ENCODE results near the gene ZBTB16.

Gene ZBTB16

DNA sequence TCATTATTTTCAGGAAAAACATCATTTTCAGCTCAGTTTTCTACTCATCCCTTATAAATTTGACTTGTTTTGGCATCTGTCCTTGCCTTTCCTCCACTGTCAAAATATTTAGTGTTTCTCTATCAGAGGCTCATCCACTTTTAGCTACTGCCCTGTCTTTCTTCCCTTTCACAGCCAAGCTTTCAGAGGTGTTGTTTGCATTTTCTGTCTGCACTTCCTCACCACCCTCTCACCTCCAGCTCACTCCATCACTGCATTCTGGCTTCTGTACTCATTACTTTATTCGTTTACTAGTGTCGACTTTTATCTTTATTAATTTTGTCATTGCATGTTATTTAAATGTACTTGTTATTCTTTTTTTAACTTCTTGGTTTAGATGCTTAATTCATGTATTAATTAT, 210.0 kb downstream of the ZBTB16 start:
- no peak overlapping the region for H3K4me3 ChIP-seq (ENCODE audit: low read depth in 1 of 2, low read length in 2 of 2)
- H3K36me3 ChIP-seq (ENCODE audit: insufficient read depth, low read length): no peaks in the 10 kb centered on the region
- no peak for ATAC-seq (ENCODE audit: insufficient read depth, low read depth)
- peaks cover 13% of the 10 kb centered on the region for H3K27me3 ChIP-seq (ENCODE audit: insufficient read depth, low read length, poor library complexity)
- no peak overlapping the region for H3K9ac ChIP-seq (ENCODE audit: low read depth, low read length)
- H2AFZ ChIP-seq (ENCODE audit: low read depth, low read length): no peak overlapping the region
- H3K79me2 ChIP-seq (ENCODE audit: insufficient read depth, low read length): no peaks in the 10 kb centered on the region
- H3K27ac ChIP-seq (ENCODE audit: low read length): no peak overlapping the region
- TF ChIP-seq EZH2 (IDR thresholded peaks at IDR 0.05; ENCODE audit: borderline replicate concordance, low read depth, low read length, severe bottlenecking) (no peak), CTCF (IDR thresholded peaks at IDR 0.05; ENCODE audit: borderline replicate concordance, extremely low read depth, low read length, poor library complexity, severe bottlenecking) (no peak)
- H3K4me1 ChIP-seq (ENCODE audit: insufficient read depth, low read length): no peaks in the 10 kb centered on the region
- no peak overlapping the region for H3K4me2 ChIP-seq (ENCODE audit: insufficient read depth, low read length)
- H3K9me3 ChIP-seq (ENCODE audit: insufficient read depth, low read length, severe bottlenecking): no peaks in the 10 kb centered on the region
- no peaks in the 10 kb centered on the region for H4K20me1 ChIP-seq (ENCODE audit: insufficient read depth, low read length)
- DNase-seq: no peak

DNA sequence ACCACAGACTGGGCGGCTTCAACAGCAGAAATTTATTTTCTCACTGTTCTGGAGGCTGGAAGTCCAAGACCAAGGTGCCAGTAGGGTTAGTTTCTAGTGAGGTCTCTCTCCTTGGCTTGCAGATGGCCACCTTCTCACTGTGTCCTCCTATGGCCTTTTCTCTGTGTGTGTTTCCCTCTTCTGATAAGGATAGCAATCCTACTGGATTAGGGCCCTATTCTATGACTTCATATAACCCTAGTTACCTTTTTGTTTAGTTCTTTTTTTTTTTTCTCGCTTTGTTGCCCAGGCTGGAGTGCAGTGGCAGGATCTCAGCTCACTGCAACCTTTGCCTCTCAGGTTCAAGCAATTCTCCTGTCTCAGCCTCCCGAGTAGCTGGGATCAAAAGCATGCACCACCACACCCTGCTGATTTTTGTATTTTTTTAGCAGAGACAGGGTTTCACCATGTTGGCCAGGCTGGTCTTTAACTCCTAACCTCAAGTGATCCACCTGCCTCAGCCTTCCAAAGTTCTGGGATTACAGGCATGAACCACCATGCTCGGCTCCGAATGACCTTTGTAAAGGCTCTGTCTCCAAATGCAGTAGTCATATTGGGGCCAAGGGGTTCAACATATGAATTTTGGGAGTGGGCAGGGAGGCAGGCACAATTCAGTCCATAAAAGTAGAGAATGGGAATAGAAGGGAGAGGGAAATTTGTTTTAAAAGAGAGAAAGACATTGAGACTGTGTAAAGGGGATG, 211.2 kb downstream of the ZBTB16 start:
- no peak overlapping the region for H3K4me3 ChIP-seq (ENCODE audit: low read depth in 1 of 2, low read length in 2 of 2)
- no peak overlapping the region for H2AFZ ChIP-seq (ENCODE audit: low read depth, low read length)
- no peak for TF ChIP-seq EZH2 (IDR thresholded peaks at IDR 0.05; ENCODE audit: borderline replicate concordance, low read depth, low read length, severe bottlenecking)
- TF ChIP-seq CTCF (IDR thresholded peaks at IDR 0.05; ENCODE audit: borderline replicate concordance, extremely low read depth, low read length, poor library complexity, severe bottlenecking): no peak
- peaks cover 15% of the 10 kb centered on the region for H3K27me3 ChIP-seq (ENCODE audit: insufficient read depth, low read length, poor library complexity)
- ATAC-seq (ENCODE audit: insufficient read depth, low read depth): no peak
- H3K9me3 ChIP-seq (ENCODE audit: insufficient read depth, low read length, severe bottlenecking): no peaks in the 10 kb centered on the region
- H3K9ac ChIP-seq (ENCODE audit: low read depth, low read length): no peak overlapping the region
- H4K20me1 ChIP-seq (ENCODE audit: insufficient read depth, low read length): no peaks in the 10 kb centered on the region
- H3K79me2 ChIP-seq (ENCODE audit: insufficient read depth, low read length): no peaks in the 10 kb centered on the region
- H3K4me2 ChIP-seq (ENCODE audit: insufficient read depth, low read length): no peak overlapping the region
- H3K36me3 ChIP-seq (ENCODE audit: insufficient read depth, low read length): no peaks in the 10 kb centered on the region
- DNase-seq: no peak
- no peak overlapping the region for H3K27ac ChIP-seq (ENCODE audit: low read length)
- H3K4me1 ChIP-seq (ENCODE audit: insufficient read depth, low read length): no peaks in the 10 kb centered on the region

GRCh38 chr11:114271316-114271715, 211.8 kb downstream of the ZBTB16 start:
- no peak overlapping the region for H3K9ac ChIP-seq (ENCODE audit: low read depth, low read length)
- H3K4me2 ChIP-seq (ENCODE audit: insufficient read depth, low read length): no peak overlapping the region
- ATAC-seq (ENCODE audit: insufficient read depth, low read depth): no peak
- DNase-seq: no peak
- no peaks in the 10 kb centered on the region for H3K9me3 ChIP-seq (ENCODE audit: insufficient read depth, low read length, severe bottlenecking)
- no peak overlapping the region for H3K4me3 ChIP-seq (ENCODE audit: low read depth in 1 of 2, low read length in 2 of 2)
- no peak overlapping the region for H3K27ac ChIP-seq (ENCODE audit: low read length)
- H2AFZ ChIP-seq (ENCODE audit: low read depth, low read length): no peak overlapping the region
- H4K20me1 ChIP-seq (ENCODE audit: insufficient read depth, low read length): no peaks in the 10 kb centered on the region
- no peaks in the 10 kb centered on the region for H3K79me2 ChIP-seq (ENCODE audit: insufficient read depth, low read length)
- peaks cover 15% of the 10 kb centered on the region for H3K27me3 ChIP-seq (ENCODE audit: insufficient read depth, low read length, poor library complexity)
- no peak for TF ChIP-seq EZH2 (IDR thresholded peaks at IDR 0.05; ENCODE audit: borderline replicate concordance, low read depth, low read length, severe bottlenecking)
- no peak for TF ChIP-seq CTCF (IDR thresholded peaks at IDR 0.05; ENCODE audit: borderline replicate concordance, extremely low read depth, low read length, poor library complexity, severe bottlenecking)
- H3K36me3 ChIP-seq (ENCODE audit: insufficient read depth, low read length): no peaks in the 10 kb centered on the region
- no peaks in the 10 kb centered on the region for H3K4me1 ChIP-seq (ENCODE audit: insufficient read depth, low read length)

Data from DND-41 (cell line).